ENCODE data around the gene ATP12A.

The ATP12A gene

DNA sequence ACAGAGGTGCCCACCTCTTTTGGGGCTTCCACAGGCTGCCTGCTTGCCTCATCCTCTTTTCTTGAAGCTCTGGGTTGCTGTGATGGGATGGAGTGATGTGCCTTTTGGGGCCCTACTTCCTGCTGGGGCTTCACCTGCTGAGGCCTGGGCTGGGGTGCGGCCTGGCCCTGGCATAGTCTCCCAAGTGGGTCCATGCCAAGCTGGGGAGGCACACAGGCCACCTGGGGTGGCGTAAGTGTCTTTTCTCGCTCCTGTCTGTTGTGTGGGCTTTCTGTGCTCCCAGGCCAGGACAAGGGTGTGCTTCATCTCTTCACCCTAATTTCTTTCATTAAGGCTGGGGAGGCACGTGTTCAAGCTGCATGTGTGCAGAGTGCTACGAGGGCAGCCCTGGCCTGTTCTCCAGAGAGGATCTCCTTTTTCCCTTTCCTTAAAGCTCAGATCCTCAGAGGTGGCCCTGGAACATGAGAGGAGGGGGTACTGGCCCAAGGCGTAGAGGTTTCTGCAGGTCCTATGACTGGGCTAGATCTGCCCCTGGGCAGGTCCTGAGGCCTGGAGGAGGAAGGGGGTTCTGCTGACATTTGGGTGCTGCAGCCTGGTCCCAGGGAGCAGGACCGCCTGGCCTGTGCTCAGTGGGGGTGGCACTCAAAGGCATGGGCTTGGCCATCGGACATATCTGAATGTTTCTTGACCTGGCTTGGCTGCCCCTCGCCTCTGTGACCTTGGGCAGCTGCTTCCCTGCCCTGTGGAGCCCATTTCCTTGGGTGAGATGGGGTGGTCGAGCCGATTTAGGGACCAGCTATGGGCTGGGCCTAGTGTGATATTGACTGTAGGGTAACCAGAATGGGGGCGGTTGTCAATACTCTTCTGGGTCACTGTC lies 60.0 kb downstream of the ATP12A start:
- DNase-seq: no peak

DNA sequence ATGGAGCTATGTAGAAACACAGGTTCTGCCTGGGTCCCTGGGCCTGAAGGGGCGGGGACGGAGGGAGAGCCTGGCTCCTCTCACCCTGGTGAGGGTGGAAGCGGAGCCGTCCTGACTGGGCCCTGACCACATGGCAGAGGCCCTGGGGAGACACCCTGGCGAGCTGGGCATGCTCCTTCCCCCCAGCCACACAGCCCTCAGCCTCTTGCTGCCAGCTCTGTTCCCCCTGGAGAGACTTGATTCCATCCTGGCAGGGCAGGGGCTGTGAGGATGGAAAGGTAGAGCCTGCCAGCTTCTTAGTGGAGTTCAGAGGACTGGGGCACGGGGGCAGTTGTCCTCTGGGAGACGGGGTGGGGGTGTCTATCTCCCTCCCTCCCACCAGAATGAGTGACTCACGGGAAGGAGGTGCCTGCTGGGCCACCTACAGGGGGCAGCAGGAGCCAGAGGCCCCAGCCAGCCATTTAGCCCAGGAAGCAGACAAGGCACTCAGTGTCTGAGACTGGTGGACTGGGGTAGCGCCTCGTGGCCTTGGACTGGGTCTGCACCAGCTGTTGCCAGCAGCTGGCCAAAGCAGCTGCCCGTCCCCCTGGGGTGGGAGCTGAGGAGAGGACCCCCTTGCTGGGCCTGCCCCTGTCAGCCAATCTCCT lies 60.9 kb downstream of the ATP12A start:
- DNase-seq: no peak

DNA sequence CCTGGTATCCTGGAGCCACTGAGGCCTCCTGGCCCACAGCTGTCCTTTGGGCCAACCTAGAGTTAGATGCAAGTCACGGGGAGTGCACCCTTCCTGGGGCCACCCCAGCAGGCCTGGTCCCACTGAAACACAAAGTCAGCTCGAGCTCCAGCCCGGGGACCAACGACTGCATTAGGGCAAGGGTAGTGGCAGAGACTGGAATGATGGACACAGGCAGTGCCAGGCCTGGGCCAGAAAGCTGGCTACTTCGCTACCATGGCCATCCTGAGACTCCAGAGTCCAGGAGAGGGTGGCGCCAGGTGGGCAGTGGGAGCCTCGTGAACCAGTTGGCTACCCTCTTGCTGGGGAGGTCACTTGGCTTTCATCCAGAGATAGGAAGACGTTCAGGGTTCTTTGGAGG lies 61.6 kb downstream of the ATP12A start:
- no peak for DNase-seq

DNA sequence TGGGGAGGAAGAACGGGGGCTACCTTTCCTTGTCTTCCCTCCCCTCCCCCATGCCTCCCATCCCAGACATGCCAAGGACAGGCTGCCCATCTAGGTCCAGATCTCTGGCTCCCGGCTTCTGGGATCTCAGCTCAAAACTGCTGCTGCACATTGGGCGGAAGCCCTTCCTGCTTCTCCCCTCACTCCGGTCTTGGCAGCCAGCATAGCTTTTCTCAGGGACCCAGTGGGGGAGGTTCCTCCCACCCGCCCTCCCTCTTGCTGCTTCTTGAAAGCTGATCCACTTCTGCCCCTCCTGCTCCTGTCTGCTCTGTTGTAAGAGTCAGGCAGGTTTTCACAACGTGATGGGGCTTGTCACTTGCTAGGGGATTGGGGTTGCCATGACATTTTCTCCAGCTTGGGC lies 62.1 kb downstream of the ATP12A start:
- DNase-seq: peak; percentile 52

DNA sequence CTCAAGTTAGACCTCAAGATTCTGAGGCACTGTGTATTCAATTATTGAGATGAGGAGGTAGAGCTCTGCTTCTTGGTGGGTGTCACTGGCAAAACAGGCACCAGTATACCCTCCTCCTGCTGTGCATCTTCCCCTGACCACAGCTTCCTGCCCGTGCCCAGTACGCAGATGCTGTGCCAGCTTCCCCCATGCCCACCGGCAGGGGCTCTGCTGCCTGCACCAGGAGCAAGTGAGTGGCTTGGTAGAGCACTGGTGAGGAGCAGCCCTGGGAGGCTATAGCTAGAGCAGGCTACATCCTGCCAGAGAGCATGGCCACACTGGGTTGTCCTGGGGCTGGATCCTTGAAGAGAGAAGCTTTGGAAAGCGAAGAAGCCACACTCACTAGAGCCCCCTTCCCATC lies 62.8 kb downstream of the ATP12A start:
- no peak for DNase-seq

DNA sequence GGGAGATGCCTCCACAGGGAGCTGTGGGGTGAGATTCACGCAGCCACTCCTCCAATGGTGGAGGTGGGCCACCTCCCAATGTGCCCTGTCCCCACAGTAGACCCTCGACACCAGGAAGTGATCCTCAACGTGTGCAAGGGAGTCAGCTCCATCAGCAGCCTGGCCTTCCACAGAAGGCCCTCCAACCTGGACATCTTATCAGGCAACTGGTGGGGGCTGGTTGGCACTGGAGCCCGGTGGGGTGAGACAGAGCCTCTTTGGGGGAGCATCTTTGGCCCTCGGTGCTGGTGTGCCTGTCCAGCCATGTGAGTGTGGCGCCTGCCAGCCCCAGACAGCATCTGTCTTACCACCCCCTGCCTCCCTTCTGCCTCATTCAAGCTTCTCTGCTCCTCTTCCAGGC lies 64.0 kb downstream of the ATP12A start:
- DNase-seq: no peak

DNA sequence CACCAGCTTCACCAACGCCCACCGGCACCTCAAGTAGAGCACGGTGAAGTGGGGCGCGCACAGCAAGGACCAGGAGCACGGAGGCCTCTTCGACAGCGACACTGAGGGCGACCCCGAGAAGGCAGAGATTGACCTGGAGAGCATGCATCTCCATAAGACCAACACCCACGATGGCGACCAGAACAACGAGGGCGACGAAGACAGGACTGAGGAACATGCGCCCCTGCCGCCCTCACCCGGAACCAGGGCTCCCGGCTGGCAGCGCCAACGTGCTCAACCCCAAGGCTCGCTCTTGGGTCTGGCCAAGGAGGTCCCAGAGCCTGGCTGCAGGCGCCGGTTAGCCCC lies 65.3 kb downstream of the ATP12A start:
- no peak for DNase-seq

DNA sequence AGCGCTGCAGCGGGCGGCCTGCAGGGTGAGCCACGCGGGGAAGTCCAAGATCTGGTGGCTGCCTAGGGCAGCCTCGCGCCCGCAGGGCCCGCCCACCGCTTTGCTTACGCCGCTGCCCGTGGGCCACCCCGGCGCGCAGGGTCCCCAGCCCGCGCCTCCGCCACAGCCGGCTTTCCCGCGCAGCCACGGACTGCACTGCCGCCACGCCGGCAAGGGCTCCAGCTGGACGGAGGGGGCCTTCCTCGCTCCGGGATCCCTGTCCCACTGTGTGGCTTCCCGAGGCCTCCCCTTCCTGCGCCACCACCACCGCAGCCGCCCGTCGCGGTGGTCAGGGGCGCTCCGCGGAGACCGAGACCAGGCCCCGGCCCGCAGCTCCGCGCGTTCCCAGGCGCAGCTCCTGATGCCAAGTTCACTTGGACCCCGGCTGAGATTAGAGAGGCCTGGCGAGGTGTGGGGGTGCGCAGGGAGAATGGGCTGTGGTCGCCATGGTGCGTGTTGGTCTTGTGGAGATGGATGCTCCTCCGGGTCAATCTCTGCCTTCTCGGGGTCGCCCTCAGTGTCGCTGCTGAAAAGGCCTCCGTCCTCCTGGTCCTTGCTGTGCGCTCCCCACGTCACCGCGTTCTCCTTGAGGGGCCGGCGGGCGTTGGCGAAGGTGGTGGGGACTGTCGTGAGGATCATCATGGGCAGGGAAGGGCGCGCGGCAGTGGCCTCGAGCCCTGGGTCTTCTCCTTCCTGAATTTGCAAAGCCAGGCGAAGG lies 65.8 kb downstream of the ATP12A start:
- DNase-seq: no peak

DNA sequence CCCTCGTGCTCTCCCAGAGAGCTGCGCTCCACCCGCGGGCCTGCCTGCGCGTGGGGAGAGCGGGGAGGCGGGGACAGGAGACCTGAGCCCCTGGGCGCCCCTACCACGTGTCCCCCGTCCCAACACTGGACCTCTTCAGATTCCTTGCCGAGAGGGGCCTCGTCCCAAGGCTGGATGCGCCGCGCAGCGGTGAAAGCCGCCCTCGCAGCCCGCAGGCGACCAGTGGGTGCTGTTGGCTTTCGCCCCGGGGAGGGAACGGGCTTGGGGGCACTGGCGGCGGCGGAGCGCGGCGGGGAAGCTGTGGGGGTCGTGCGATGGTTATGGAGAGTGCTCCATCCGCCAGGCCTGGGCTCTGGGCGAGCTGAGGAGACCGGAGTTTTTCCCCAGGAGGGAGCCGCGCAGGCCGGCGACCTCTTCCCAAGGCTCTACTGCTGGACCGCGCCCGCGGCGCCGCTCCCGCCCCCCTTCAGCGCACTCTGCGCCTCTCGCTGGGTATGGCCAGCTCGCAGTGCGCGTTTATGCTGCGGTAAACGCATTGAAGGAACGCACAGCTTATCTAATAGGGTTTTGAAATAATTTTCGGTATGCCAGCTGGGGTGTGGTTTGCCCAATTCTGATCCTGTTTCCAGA lies 66.5 kb downstream of the ATP12A start:
- no peak for DNase-seq

DNA sequence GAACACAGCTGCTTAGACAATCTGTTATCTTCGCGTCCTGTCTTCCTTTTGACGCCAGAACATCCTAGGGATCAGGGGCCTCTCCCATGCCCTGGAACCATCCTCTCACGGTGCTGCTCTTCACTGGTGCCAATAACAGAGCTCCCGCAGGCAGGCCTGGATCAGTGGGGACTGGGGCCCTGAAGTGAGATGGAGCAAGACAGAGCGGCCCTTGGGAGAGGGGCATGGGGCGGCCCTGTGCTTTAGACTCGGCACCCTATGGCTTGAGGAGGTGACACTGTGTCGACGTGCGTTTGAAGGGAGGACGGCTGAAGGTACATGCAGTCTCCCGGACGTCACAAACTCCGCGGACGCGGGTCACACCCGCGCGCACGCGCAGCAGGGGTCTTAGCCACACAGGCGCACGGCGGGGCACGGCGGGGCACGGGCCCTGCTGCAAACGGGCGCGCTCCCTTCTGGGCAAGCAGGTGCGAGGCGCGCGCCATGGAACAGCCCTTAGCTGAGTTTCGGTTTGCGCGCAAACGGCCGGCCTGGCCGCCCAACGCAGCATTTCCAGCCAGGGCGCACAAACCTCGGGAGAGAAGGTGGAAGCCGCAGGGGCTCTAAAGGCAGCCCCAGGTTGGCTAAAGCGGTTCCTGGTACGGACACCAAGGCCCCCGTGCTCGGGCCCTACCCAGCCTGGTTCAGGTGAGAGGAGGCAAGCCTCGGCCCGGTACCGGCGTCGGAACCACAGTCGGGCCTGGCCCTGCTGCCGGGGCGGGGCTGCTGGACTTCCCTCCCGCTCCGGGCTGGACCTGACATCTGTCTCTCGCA lies 67.2 kb downstream of the ATP12A start:
- DNase-seq: peak; percentile 8

DNA sequence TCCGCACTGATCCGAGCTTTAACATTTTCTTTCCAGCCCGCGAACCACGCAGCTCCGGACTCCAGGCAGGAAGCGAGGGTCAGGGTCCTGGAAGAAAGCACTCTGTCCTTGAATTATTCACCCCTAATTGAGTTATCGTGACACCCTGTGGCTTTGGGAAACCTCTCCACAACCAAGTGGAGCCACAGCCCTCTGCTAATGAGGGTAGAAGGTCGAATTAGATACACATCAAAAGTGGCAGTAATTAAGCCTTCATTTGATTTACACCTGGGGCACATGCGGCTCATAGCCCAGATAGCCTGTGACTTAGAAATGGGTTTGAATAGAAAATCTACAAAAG lies 67.8 kb downstream of the ATP12A start:
- no peak for DNase-seq

DNA sequence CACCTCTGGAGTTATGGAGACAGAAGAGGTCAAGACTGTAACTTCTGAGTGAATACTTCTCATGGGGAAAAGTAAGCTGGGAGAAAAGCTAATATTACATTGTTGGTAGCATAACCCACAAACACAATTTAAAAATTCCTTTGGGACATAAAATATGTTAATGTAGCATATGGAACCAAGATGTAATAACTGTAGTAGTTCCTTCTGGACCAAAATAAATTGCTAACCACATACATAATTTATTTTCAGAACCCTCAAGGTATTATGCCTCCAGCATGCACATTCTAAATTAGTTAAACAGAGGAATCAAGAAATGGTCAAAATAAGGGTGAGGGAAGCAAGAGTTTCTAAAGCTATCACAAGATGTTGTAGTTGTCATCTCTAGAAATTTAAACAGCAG lies 79.0 kb downstream of the ATP12A start:
- DNase-seq: no peak

All from DMS79 treated with DMSO at 0.1 percent for 48 hours (cell line).